Activated CD4-positive, alpha-beta T cell treated with anti-CD3 and anti-CD28 coated beads for 48 hours (primary cell): Measurements from ENCODE around the gene SMIM14.
"Not testable (repeated sequence)": the region's sequence is repeated elsewhere in the genome, so short reads cannot be mapped to it uniquely, and the experiment has no call there.

Source experiments
- DNase-seq: peaks from one replicate; pipeline ENCODE4 v3.0.0-alpha.2; 2020

Gene SMIM14

GRCh38 chr4:39638354-39639239, at the start of gene SMIM14:
SMIM14 (minus strand) TSS chr4:39638865; CDS start chr4:39605145, 33,720 bp downstream.
- DNase-seq = peak; percentile 90

GRCh38 chr4:39687014-39687413, 48.3 kb upstream of the SMIM14 start:
- DNase-seq = no peak

- DNase-seq = no peak
These were observed 47.3 kb upstream of the SMIM14 start for GRCh38 chr4:39685990-39686389.

- no peak for DNase-seq
These were observed 43.5 kb upstream of the SMIM14 start for GRCh38 chr4:39682138-39682537.

GRCh38 chr4:39681003-39681402, 42.3 kb upstream of the SMIM14 start:
- not testable (repeated sequence) for DNase-seq

- not testable (repeated sequence) for DNase-seq
These were observed 37.0 kb upstream of the SMIM14 start for GRCh38 chr4:39675681-39676080.

GRCh38 chr4:39670296-39670695, 31.6 kb upstream of the SMIM14 start:
- DNase-seq = not testable (repeated sequence)

- DNase-seq = no peak
These were observed 30.2 kb upstream of the SMIM14 start for GRCh38 chr4:39668887-39669286.

GRCh38 chr4:39667706-39668105, 29.0 kb upstream of the SMIM14 start:
- no peak for DNase-seq

GRCh38 chr4:39664828-39665731, 26.4 kb upstream of the SMIM14 start:
- no peak for DNase-seq

- no peak for DNase-seq
These were observed 24.0 kb upstream of the SMIM14 start for GRCh38 chr4:39662683-39663082.

- DNase-seq = no peak
These were observed 22.1 kb upstream of the SMIM14 start for GRCh38 chr4:39660757-39661156.

GRCh38 chr4:39660045-39660444, 21.4 kb upstream of the SMIM14 start:
- no peak for DNase-seq

GRCh38 chr4:39658756-39659155, 20.1 kb upstream of the SMIM14 start:
- DNase-seq = no peak

- no peak for DNase-seq
These were observed 18.8 kb upstream of the SMIM14 start for GRCh38 chr4:39657465-39657864.

GRCh38 chr4:39656638-39657037, 18.0 kb upstream of the SMIM14 start:
- DNase-seq = not testable (repeated sequence)

GRCh38 chr4:39655876-39656275, 17.2 kb upstream of the SMIM14 start:
- DNase-seq = no peak

GRCh38 chr4:39655211-39655610, 16.5 kb upstream of the SMIM14 start:
- DNase-seq = no peak

GRCh38 chr4:39651586-39651985, 12.9 kb upstream of the SMIM14 start:
- not testable (repeated sequence) for DNase-seq

- no peak for DNase-seq
These were observed 11.1 kb upstream of the SMIM14 start for GRCh38 chr4:39649639-39650265.

GRCh38 chr4:39648827-39649558, 10.3 kb upstream of the SMIM14 start:
- no peak for DNase-seq

GRCh38 chr4:39648213-39648612, 9.5 kb upstream of the SMIM14 start:
- DNase-seq = no peak
